ENCODE measurements around the gene ZNF860. TPM values are rescaled to one million over a fixed set of nuclear protein-coding genes. Genes with fewer than 3 reads are reported as not detected.
A peak's percentile ranks its signal among the peaks of the same experiment; 100 is the strongest.

Gene ZNF860
- 14.6 and 22.4 TPM in 2 replicates for total RNA-seq (2014; rRNA removed; shearing (Covaris generic); ENCODE audit: low replicate concordance)

- peaks cover 82% of the 10 kb centered on the region for H3K79me2 ChIP-seq (ENCODE audit: low read length)
- H3K4me1 ChIP-seq (ENCODE audit: low read length) = peaks cover 54% of the 10 kb centered on the region
- H3K4me3 ChIP-seq (ENCODE audit: low read length) = peak within 1 kb of the TSS; percentile 87
- peak within 1 kb of the TSS; percentile 93 for H3K9ac ChIP-seq (ENCODE audit: low read length)
- H3K27me3 ChIP-seq (ENCODE audit: low read length) = no peaks in the 10 kb centered on the region
- H2AFZ ChIP-seq (ENCODE audit: low read length) = peak within 1 kb of the TSS; percentile 45; the same call in 1 of the 2 replicates
- H3K27ac ChIP-seq (ENCODE audit: low read length) = peak within 1 kb of the TSS; percentile 98
- H3K36me3 ChIP-seq (ENCODE audit: insufficient read depth, low read length) = peaks cover 48% of the 10 kb centered on the region
- DNase-seq = peak; percentile 88
- no peaks in the 10 kb centered on the region for H3K9me3 ChIP-seq (ENCODE audit: low read length)
- no peaks in the 10 kb centered on the region for H3K9me2 ChIP-seq (replicated peaks; ENCODE audit: insufficient read depth, low read length)
- no peaks in the 10 kb centered on the region for H4K20me1 ChIP-seq (ENCODE audit: insufficient read depth, low read depth, low read length)
- peak within 1 kb of the TSS; percentile 81 for H3K4me2 ChIP-seq (ENCODE audit: low read depth, low read length, poor library complexity, severe bottlenecking)
These were observed at the start of gene ZNF860, which contains the start of gene OSBPL10 for GRCh38 chr3:31981206-31982181. TSS of gene ZNF860 (plus strand) at chr3:31981750. CDS start at chr3:31989080, 7,330 bp downstream. TSS of gene OSBPL10 (minus strand) at chr3:31981262. CDS start at chr3:31981179, 83 bp downstream.

- H3K27ac ChIP-seq (ENCODE audit: low read length) = peak overlapping the region; percentile 95
- H3K36me3 ChIP-seq (ENCODE audit: insufficient read depth, low read length) = no peaks in the 10 kb centered on the region
- H3K79me2 ChIP-seq (ENCODE audit: low read length) = peaks cover 96% of the 10 kb centered on the region
- no peaks in the 10 kb centered on the region for H4K20me1 ChIP-seq (ENCODE audit: insufficient read depth, low read depth, low read length)
- H3K9me2 ChIP-seq (replicated peaks; ENCODE audit: insufficient read depth, low read length) = no peaks in the 10 kb centered on the region
- no peak for DNase-seq
- H2AFZ ChIP-seq (ENCODE audit: low read length) = no peak overlapping the region
- H3K4me1 ChIP-seq (ENCODE audit: low read length) = peaks cover 93% of the 10 kb centered on the region
- no peak overlapping the region for H3K9ac ChIP-seq (ENCODE audit: low read length)
- no peaks in the 10 kb centered on the region for H3K9me3 ChIP-seq (ENCODE audit: low read length)
- no peak overlapping the region for H3K4me3 ChIP-seq (ENCODE audit: low read length)
- H3K27me3 ChIP-seq (ENCODE audit: low read length) = no peaks in the 10 kb centered on the region
- H3K4me2 ChIP-seq (ENCODE audit: low read depth, low read length, poor library complexity, severe bottlenecking) = peak overlapping the region; percentile 0
These were observed 48.6 kb upstream of the ZNF860 start for GRCh38 chr3:31932990-31933389.

- Histone ChIP-seq H3K27ac (ENCODE audit: low read length) (peak overlapping the region; percentile 95), H3K4me3 (ENCODE audit: low read length) (no peak overlapping the region)
These were observed 47.5 kb upstream of the ZNF860 start for GRCh38 chr3:31934018-31934417.

GRCh38 chr3:31934866-31935265 is 46.7 kb upstream of the ZNF860 start:
- Histone ChIP-seq H3K9me3 (ENCODE audit: low read length) (no peaks in the 10 kb centered on the region), H3K36me3 (ENCODE audit: insufficient read depth, low read length) (no peaks in the 10 kb centered on the region), H4K20me1 (ENCODE audit: insufficient read depth, low read depth, low read length) (no peaks in the 10 kb centered on the region), H3K4me3 (ENCODE audit: low read length) (peak overlapping the region; percentile 19; the same call in 1 of the 2 replicates), H3K27ac (ENCODE audit: low read length) (peak overlapping the region; percentile 95), H3K4me1 (ENCODE audit: low read length) (peaks cover 91% of the 10 kb centered on the region), H3K27me3 (ENCODE audit: low read length) (no peaks in the 10 kb centered on the region), H3K4me2 (ENCODE audit: low read depth, low read length, poor library complexity, severe bottlenecking) (peak overlapping the region; percentile 67), H3K9me2 (replicated peaks; ENCODE audit: insufficient read depth, low read length) (no peaks in the 10 kb centered on the region), H3K9ac (ENCODE audit: low read length) (peak overlapping the region; percentile 52), H3K79me2 (ENCODE audit: low read length) (peaks cover 97% of the 10 kb centered on the region), H2AFZ (ENCODE audit: low read length) (no peak overlapping the region)
- peak; percentile 69 for DNase-seq

More at GRCh38 chr3:31934018-31934417, 47.5 kb upstream of the ZNF860 start:
- no peaks in the 10 kb centered on the region for H3K9me3 ChIP-seq (ENCODE audit: low read length)
- H4K20me1 ChIP-seq (ENCODE audit: insufficient read depth, low read depth, low read length) = no peaks in the 10 kb centered on the region
- DNase-seq = peak; percentile 59
- no peaks in the 10 kb centered on the region for H3K27me3 ChIP-seq (ENCODE audit: low read length)
- peaks cover 93% of the 10 kb centered on the region for H3K4me1 ChIP-seq (ENCODE audit: low read length)
- H3K79me2 ChIP-seq (ENCODE audit: low read length) = peaks cover 96% of the 10 kb centered on the region
- H3K36me3 ChIP-seq (ENCODE audit: insufficient read depth, low read length) = no peaks in the 10 kb centered on the region
- H2AFZ ChIP-seq (ENCODE audit: low read length) = no peak overlapping the region
- peak overlapping the region; percentile 67 for H3K4me2 ChIP-seq (ENCODE audit: low read depth, low read length, poor library complexity, severe bottlenecking)
- H3K9me2 ChIP-seq (replicated peaks; ENCODE audit: insufficient read depth, low read length) = no peaks in the 10 kb centered on the region
- H3K9ac ChIP-seq (ENCODE audit: low read length) = peak overlapping the region; percentile 52

GRCh38 chr3:31936420-31937060 is 45.0 kb upstream of the ZNF860 start:
- Histone ChIP-seq H3K27me3 (ENCODE audit: low read length) (no peaks in the 10 kb centered on the region), H3K4me3 (ENCODE audit: low read length) (no peak overlapping the region), H3K27ac (ENCODE audit: low read length) (peak overlapping the region; percentile 95), H3K4me2 (ENCODE audit: low read depth, low read length, poor library complexity, severe bottlenecking) (peak overlapping the region; percentile 67), H2AFZ (ENCODE audit: low read length) (no peak overlapping the region), H3K9ac (ENCODE audit: low read length) (peak overlapping the region; percentile 41; the same call in 1 of the 2 replicates), H4K20me1 (ENCODE audit: insufficient read depth, low read depth, low read length) (no peaks in the 10 kb centered on the region), H3K36me3 (ENCODE audit: insufficient read depth, low read length) (no peaks in the 10 kb centered on the region), H3K4me1 (ENCODE audit: low read length) (peaks cover 90% of the 10 kb centered on the region), H3K9me3 (ENCODE audit: low read length) (no peaks in the 10 kb centered on the region), H3K9me2 (replicated peaks; ENCODE audit: insufficient read depth, low read length) (no peaks in the 10 kb centered on the region), H3K79me2 (ENCODE audit: low read length) (peaks cover 99% of the 10 kb centered on the region)
- no peak for DNase-seq

- no peak for DNase-seq
- Histone ChIP-seq H3K9ac (ENCODE audit: low read length) (no peak overlapping the region), H3K27ac (ENCODE audit: low read length) (peak overlapping the region; percentile 95), H3K4me1 (ENCODE audit: low read length) (peaks cover 95% of the 10 kb centered on the region), H3K79me2 (ENCODE audit: low read length) (peaks cover 100% of the 10 kb centered on the region), H3K9me2 (replicated peaks; ENCODE audit: insufficient read depth, low read length) (no peaks in the 10 kb centered on the region), H3K4me2 (ENCODE audit: low read depth, low read length, poor library complexity, severe bottlenecking) (no peak overlapping the region), H3K9me3 (ENCODE audit: low read length) (no peaks in the 10 kb centered on the region), H3K4me3 (ENCODE audit: low read length) (no peak overlapping the region), H3K36me3 (ENCODE audit: insufficient read depth, low read length) (no peaks in the 10 kb centered on the region), H2AFZ (ENCODE audit: low read length) (no peak overlapping the region), H4K20me1 (ENCODE audit: insufficient read depth, low read depth, low read length) (no peaks in the 10 kb centered on the region), H3K27me3 (ENCODE audit: low read length) (no peaks in the 10 kb centered on the region)
These were observed 44.3 kb upstream of the ZNF860 start for GRCh38 chr3:31937225-31937624.

- peak overlapping the region; percentile 3 for H3K4me2 ChIP-seq (ENCODE audit: low read depth, low read length, poor library complexity, severe bottlenecking)
- H3K79me2 ChIP-seq (ENCODE audit: low read length) = peaks cover 98% of the 10 kb centered on the region
These were observed 39.1 kb upstream of the ZNF860 start for GRCh38 chr3:31942446-31942845.

GRCh38 chr3:31943041-31943440 is 38.5 kb upstream of the ZNF860 start:
- peaks cover 98% of the 10 kb centered on the region for H3K79me2 ChIP-seq (ENCODE audit: low read length)
- peaks cover 11% of the 10 kb centered on the region for H3K36me3 ChIP-seq (ENCODE audit: insufficient read depth, low read length)
- no peaks in the 10 kb centered on the region for H3K9me3 ChIP-seq (ENCODE audit: low read length)
- no peak for DNase-seq
- H3K4me2 ChIP-seq (ENCODE audit: low read depth, low read length, poor library complexity, severe bottlenecking) = peak overlapping the region; percentile 3
- H3K9ac ChIP-seq (ENCODE audit: low read length) = no peak overlapping the region
- no peak overlapping the region for H2AFZ ChIP-seq (ENCODE audit: low read length)
- no peaks in the 10 kb centered on the region for H3K9me2 ChIP-seq (replicated peaks; ENCODE audit: insufficient read depth, low read length)
- peaks cover 82% of the 10 kb centered on the region for H3K4me1 ChIP-seq (ENCODE audit: low read length)
- H3K27me3 ChIP-seq (ENCODE audit: low read length) = no peaks in the 10 kb centered on the region
- H4K20me1 ChIP-seq (ENCODE audit: insufficient read depth, low read depth, low read length) = no peaks in the 10 kb centered on the region
- H3K27ac ChIP-seq (ENCODE audit: low read length) = peak overlapping the region; percentile 76
- no peak overlapping the region for H3K4me3 ChIP-seq (ENCODE audit: low read length)

More at GRCh38 chr3:31942446-31942845, 39.1 kb upstream of the ZNF860 start:
- Histone ChIP-seq H4K20me1 (ENCODE audit: insufficient read depth, low read depth, low read length) (no peaks in the 10 kb centered on the region), H3K27ac (ENCODE audit: low read length) (peak overlapping the region; percentile 76), H3K27me3 (ENCODE audit: low read length) (no peaks in the 10 kb centered on the region), H3K4me3 (ENCODE audit: low read length) (no peak overlapping the region; the same call in 1 of the 2 replicates), H2AFZ (ENCODE audit: low read length) (no peak overlapping the region), H3K9me2 (replicated peaks; ENCODE audit: insufficient read depth, low read length) (no peaks in the 10 kb centered on the region), H3K36me3 (ENCODE audit: insufficient read depth, low read length) (peaks cover 11% of the 10 kb centered on the region), H3K9ac (ENCODE audit: low read length) (no peak overlapping the region), H3K9me3 (ENCODE audit: low read length) (no peaks in the 10 kb centered on the region), H3K4me1 (ENCODE audit: low read length) (peaks cover 82% of the 10 kb centered on the region)
- DNase-seq = peak; percentile 50
